ENCODE measurements around the gene GLIS1. TPM values are rescaled to one million over a fixed set of nuclear protein-coding genes. Genes with fewer than 3 reads are reported as not detected.

Gene GLIS1
- total and polyA plus RNA-seq, 2 donors (not counting 3 experiments of a cell fraction or from before 2014, with no cell fraction given) = not detected

GRCh38 chr1:53462193-53462592, 276.8 kb downstream of the GLIS1 start:
- no peaks in the 10 kb centered on the region for H3K9me1 ChIP-seq (replicated peaks; ENCODE audit: control insufficient read depth, extremely low read depth, insufficient read depth, low read length)
- no peaks in the 10 kb centered on the region for H3K27me3 ChIP-seq (ENCODE audit: control insufficient read depth in 2 of 2, insufficient read depth in 2 of 2, low read length in 2 of 2)
- no TSS peak for BruUV-seq (replicated peaks)
- no peak overlapping the region for H3K4me2 ChIP-seq (ENCODE audit: insufficient read depth, low read length)
- H4K20me1 ChIP-seq (replicated peaks; ENCODE audit: control insufficient read depth, extremely low read depth, insufficient read depth, low read length) = no peaks in the 10 kb centered on the region
- H3K4me3 ChIP-seq (replicated peaks in 1 of 3; ENCODE audit: insufficient read depth in 1 of 3, low read depth in 1 of 3, low read length in 3 of 3) = no peak overlapping the region
- H3K27ac ChIP-seq (ENCODE audit: insufficient read depth, low read depth, low read length) = no peak overlapping the region
- H3K4me1 ChIP-seq (ENCODE audit: control insufficient read depth, extremely low read depth, insufficient read depth, low read length) = no peaks in the 10 kb centered on the region
- H2AFZ ChIP-seq (ENCODE audit: low read depth, low read length) = no peak overlapping the region
- no peaks in the 10 kb centered on the region for H3K36me3 ChIP-seq (ENCODE audit: control insufficient read depth in 2 of 2, extremely low read depth in 1 of 2, insufficient read depth in 2 of 2, low read length in 2 of 2)
- DNase-seq (ENCODE audit: low read depth, low spot score) (no peak), FAIRE-seq (no peak)
- no peaks in the 10 kb centered on the region for H3K79me2 ChIP-seq (ENCODE audit: control insufficient read depth, insufficient read depth, low read length)
- no peaks in the 10 kb centered on the region for H3K9me3 ChIP-seq (replicated peaks; ENCODE audit: control insufficient read depth, insufficient read depth, low read length)
- intact Hi-C loops (cut with micrococcal nuclease) (no loop called here), dilution Hi-C loops (cut with MboI; ENCODE audit: extremely low pct_ligation_motif_present, low sequenced_read_pairs) (no loop called here)
- ChIA-PET CTCF (no interaction called here), POLR2A (no interaction called here)
- no peak for TF ChIP-seq CTCF (IDR thresholded peaks at IDR 0.05; ENCODE audit: extremely low read depth in 1 of 2, insufficient read depth in 1 of 2, low read depth in 1 of 2, low read length in 2 of 2)
- TF ChIP-seq JUN (IDR thresholded peaks at IDR 0.05; ENCODE audit: borderline replicate concordance, insufficient read depth, insufficient read length, low read depth) = no peak
- TF ChIP-seq EZH2 (IDR thresholded peaks at IDR 0.05; ENCODE audit: borderline replicate concordance, low read depth, low read length, severe bottlenecking) = no peak
- TF ChIP-seq MYC (IDR thresholded peaks at IDR 0.05; ENCODE audit: low read depth, low read length) = no peak
- no peak for TF ChIP-seq POLR2A (IDR thresholded peaks at IDR 0.05; ENCODE audit: low read depth, low read length)
- TF ChIP-seq POLR2AphosphoS5 (IDR thresholded peaks at IDR 0.05; ENCODE audit: insufficient read depth, low read depth, low read length) = no peak
- no peak for TF ChIP-seq GATA2 (IDR thresholded peaks at IDR 0.05; ENCODE audit: insufficient read depth, insufficient read length, low read depth, low read length)
- TF ChIP-seq FOS (IDR thresholded peaks at IDR 0.05; ENCODE audit: borderline replicate concordance, insufficient read depth, low read length) = no peak
- no peak overlapping the region for H3K9ac ChIP-seq (replicated peaks; ENCODE audit: extremely low read depth, insufficient read depth, low read length)
